Nephron progenitor cell (in vitro differentiated cells): ENCODE results near the gene FTO.
A peak's percentile ranks its signal among the peaks of the same experiment; 100 is the strongest.

ENCODE experiments used
- DNase-seq: peaks from one replicate; pipeline ENCODE4 v3.0.0; 2021
- H3K27ac Mint-ChIP-seq: 2 replicates; pipeline ENCODE4 v1.8.0; 2021; ENCODE audit warnings: mild to moderate bottlenecking, moderate library complexity, mixed read lengths
- H3K27me3 Mint-ChIP-seq: 2 replicates; pipeline ENCODE4 v1.8.0; 2021; ENCODE audit warnings: mild to moderate bottlenecking, low read depth, mixed read lengths; ENCODE audit not compliant: poor library complexity
- H3K36me3 Mint-ChIP-seq: 2 replicates; pipeline ENCODE4 v1.8.0; 2021; ENCODE audit warnings: low read depth, mixed read lengths
- H3K4me1 Mint-ChIP-seq: 2 replicates; pipeline ENCODE4 v1.8.0; 2021; ENCODE audit warnings: mixed read lengths
- H3K4me3 Mint-ChIP-seq: 2 replicates; pipeline ENCODE4 v1.8.0; 2021; ENCODE audit warnings: mild to moderate bottlenecking, moderate library complexity, mixed read lengths
- H3K9me3 Mint-ChIP-seq: 2 replicates; pipeline ENCODE4 v1.8.0; 2021; ENCODE audit warnings: mild to moderate bottlenecking, moderate library complexity, mixed read lengths
- CTCF ChIP-seq: fragments of 200-600 bp; sonication (generic); IDR thresholded peaks from 2 replicates; pipeline ENCODE4 v1.5.0; 2021; ENCODE audit warnings: antibody characterized with exemption

FTO gene

DNA sequence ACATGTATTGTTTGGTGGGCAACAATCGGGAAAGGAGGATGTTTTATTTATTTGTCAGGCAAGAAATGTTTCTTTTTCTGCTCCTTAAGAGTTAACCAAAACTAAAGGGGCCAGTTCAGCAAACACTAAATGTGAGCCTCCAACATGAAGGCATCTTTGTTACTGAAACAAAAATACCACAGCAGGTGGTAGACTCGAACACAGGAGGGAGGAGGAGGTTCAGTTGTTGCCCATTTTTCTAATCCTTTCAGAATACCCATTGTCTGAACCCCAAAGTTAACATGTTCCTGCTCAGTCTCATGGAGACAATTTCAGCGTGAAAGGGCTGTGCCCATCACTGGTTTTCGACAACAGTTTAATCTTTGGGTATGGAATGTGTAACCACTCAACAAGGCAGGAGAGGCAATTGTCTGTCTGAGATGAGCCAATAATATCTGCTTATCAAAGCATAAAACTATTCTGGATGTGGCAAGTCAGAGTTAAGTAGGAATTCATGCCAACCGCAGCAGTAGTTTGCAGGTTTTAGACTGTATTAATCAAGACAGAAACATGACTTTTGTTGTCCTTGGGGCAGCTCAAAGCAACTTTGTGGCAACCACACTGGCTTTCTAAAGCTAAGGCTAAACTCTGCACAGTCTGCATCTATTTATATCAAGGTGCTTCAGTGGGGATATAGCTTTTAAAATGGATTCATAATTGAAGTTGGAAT, 211.7 kb downstream of the FTO start:
- H3K36me3 Mint-ChIP-seq, result no peaks in the 10 kb centered on the region
- no peak for DNase-seq
- H3K4me3 Mint-ChIP-seq, result no peak overlapping the region
- H3K27me3 Mint-ChIP-seq, result peaks cover 5% of the 10 kb centered on the region
- no peak for TF ChIP-seq CTCF
- no peaks in the 10 kb centered on the region for H3K9me3 Mint-ChIP-seq
- no peak overlapping the region for H3K27ac Mint-ChIP-seq
- H3K4me1 Mint-ChIP-seq, result peaks cover 25% of the 10 kb centered on the region

- Mint-ChIP-seq H3K9me3 (no peaks in the 10 kb centered on the region), H3K4me3 (no peak overlapping the region), H3K36me3 (no peaks in the 10 kb centered on the region), H3K27me3 (peaks cover 5% of the 10 kb centered on the region), H3K4me1 (peaks cover 51% of the 10 kb centered on the region), H3K27ac (peak overlapping the region; percentile 40)
- TF ChIP-seq CTCF, result no peak
- no peak for DNase-seq
Observed at GRCh38 chr16:53920988-53921387, 217.0 kb downstream of the FTO start.

DNA sequence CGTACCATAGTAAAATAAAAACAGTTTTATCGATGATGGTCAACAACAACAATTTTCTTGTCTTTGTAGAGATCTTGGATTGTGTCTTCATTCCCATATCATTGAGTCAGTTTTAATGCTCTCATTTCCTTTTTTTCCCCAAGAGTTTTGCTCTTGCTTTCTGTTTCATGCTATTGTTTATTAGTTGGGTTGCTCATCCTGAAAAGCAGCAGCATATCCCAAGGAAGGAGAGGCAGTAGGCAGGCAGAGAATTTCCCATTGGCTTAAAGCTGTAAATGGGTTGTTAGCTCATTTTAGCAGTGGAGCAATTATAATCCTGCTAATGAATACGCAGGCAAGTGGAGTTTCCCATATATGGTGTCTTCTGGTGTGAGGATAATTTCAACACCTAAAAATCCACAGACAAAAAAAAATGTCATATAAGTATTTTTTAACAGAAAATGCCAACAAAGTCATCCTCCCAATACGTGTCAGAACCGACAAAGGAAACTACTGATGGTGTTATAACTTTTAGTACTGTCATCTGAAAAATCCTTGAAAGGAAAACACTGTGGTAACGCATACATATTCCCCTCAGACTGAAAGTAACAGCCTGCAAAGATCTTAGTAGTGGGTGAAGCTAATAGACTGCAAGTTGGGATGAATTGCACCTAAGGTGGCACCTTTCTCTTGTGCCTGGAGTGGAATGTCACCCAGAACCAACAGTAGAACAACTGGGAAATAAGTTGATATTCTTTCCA, 218.3 kb downstream of the FTO start:
- Mint-ChIP-seq H3K4me3 (no peak overlapping the region), H3K4me1 (peaks cover 51% of the 10 kb centered on the region), H3K36me3 (no peaks in the 10 kb centered on the region), H3K27ac (no peak overlapping the region), H3K9me3 (no peaks in the 10 kb centered on the region), H3K27me3 (no peaks in the 10 kb centered on the region)
- DNase-seq, result no peak
- TF ChIP-seq CTCF, result no peak

DNA sequence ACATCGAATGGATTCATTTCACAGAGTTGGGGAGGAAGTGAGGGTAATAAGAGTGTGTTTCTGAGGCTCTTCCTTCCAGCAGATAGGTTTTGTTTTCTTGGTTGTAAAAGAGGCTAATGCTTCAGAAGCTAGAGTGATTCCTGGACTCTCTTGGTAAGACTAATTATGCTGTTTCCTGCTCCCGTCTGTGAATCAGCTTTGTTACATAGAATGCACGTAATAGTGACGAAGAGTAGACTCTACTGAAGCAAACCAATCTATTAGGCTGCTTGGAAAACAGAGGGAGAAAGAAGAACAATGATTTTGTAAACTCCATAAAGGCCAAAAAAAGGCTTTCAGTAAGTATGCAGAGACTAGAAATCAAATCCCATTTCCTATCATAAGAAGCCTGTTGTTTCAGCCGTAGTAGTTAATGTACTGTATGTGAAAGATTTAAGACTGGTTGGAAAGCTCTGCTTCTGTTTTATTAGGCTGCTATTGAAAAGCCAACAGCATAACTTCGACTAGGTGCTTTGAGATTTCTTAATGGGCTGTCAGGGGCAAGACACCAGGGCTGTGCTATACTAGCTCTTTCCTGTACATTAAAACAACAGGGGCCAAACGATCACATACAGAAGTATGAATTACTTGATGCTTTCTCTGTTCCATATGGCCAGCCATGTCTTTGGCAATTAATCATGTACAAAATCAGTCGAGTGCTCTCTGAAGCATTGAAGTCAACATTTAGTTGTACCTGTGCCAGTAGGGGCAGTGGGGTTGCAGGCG, 219.0 kb downstream of the FTO start:
- H3K4me1 Mint-ChIP-seq, result peaks cover 51% of the 10 kb centered on the region
- H3K4me3 Mint-ChIP-seq, result no peak overlapping the region
- H3K27ac Mint-ChIP-seq, result peak overlapping the region; percentile 81

GRCh38 chr16:53924331-53925106, 220.6 kb downstream of the FTO start:
- Mint-ChIP-seq H3K27ac (peak overlapping the region; percentile 10), H3K4me1 (peaks cover 51% of the 10 kb centered on the region), H3K36me3 (no peaks in the 10 kb centered on the region), H3K4me3 (no peak overlapping the region), H3K9me3 (no peaks in the 10 kb centered on the region), H3K27me3 (no peaks in the 10 kb centered on the region)
- DNase-seq, result no peak
- TF ChIP-seq CTCF, result no peak

More for the DNA sequence above, 219.0 kb downstream of the FTO start:
- no peaks in the 10 kb centered on the region for H3K9me3 Mint-ChIP-seq
- DNase-seq, result no peak
- H3K36me3 Mint-ChIP-seq, result no peaks in the 10 kb centered on the region
- no peak for TF ChIP-seq CTCF
- no peaks in the 10 kb centered on the region for H3K27me3 Mint-ChIP-seq
